Renal cortical epithelial cell (primary cell): Measurements from ENCODE around the gene MED1. TPM values are rescaled to one million over a fixed set of nuclear protein-coding genes. Genes with fewer than 3 reads are reported as not detected.
"Not testable (repeated sequence)": the region's sequence is repeated elsewhere in the genome, so short reads cannot be mapped to it uniquely, and the experiment has no call there.

Experiments
- DNase-seq: peaks from one replicate; pipeline ENCODE4 v3.0.0-alpha.2; 2011; ENCODE audit warnings: low read depth
- total RNA-seq: library from RNA; depleted of rRNA; stranded (reverse); fragments of >200 nt; gene quantifications from 2 replicates; pipeline ENCODE4 v1.2.3, GENCODE V29; 2014

Gene MED1
- 18.1 and 28.2 TPM in 2 replicates for total RNA-seq

DNA sequence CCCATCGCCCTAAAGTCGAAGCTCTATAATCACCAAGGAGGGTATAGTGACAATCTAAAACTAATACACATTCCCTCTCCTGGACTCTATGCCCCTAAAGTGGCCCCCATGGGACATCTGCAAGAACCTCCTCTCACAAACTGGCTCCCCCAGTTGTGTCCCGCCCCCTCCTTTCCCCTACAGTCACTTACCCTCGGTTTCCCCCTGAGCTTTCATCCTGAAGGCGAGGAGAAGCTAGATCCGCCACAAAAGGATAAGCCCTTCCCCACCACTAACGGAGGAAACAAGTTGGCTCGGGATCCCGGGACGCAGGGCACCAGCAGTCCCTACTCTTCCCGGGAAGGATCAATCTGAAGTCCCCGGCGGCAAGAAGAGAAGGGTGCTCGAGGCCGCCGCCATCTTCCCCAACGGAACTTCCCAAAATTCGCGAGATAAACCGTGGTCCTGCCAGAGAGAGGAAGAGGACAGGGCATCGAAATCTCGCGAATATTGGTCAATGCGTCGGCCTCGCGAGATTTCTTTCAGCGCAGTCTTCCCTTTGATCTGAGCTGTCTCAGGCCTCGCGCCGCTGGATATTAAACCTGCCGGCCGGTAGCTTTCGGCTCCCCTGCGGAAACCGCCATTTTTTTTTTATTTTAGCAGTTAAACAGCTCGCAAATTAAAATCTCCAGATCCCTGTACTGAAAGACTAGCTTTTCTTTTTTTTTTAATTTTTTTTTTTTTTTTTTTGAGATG, at the start of gene MED1:
Gene MED1, minus strand, starts transcription at position 417 of the 735 bp plus-strand sequence. Its CDS starts 201 bp downstream, at position 216.
- peak; percentile 97 for DNase-seq

DNA sequence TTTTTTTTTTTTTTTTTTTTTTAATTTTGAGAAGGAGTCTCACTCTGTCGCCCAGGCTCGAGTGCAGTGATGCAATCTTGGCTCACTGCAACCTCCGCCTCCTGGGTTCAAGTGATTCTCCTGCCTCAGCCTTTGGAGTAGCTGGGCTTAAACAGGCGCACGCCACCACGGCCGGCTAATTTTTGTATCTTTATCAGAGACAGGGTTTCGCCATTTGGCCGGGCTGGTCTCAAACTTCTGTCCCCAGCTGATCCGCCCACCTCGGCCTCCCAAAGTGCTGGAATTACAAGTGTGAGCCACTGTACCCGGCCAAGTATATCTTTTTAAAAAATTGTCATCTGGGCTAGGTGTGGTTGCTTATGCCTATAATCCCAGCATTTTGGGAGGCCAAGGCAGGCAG, 45.9 kb upstream of the MED1 start:
- DNase-seq: not testable (repeated sequence)

- peak; percentile 18 for DNase-seq
Measured at GRCh38 chr17:39487946-39488345, 36.9 kb upstream of the MED1 start.

DNA sequence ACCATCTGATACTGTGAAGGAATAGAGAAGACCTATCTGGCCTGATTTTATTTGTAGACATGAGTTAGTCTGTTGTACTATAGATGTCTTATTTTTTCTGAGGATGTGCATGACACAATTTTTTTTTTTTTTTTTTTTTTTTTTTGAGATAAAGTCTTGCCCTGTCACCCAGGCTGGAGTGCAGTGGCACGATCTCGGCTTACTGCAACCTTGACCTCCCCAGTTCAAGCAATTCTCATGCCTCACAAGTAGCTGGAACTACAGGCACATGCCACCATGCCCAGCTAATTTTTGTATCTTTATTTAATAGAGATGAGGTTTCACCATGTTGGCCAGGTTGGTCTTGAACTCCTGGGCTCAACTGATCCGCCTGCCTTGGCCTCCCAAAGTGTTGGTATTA, 36.4 kb upstream of the MED1 start:
- DNase-seq: not testable (repeated sequence)

DNA sequence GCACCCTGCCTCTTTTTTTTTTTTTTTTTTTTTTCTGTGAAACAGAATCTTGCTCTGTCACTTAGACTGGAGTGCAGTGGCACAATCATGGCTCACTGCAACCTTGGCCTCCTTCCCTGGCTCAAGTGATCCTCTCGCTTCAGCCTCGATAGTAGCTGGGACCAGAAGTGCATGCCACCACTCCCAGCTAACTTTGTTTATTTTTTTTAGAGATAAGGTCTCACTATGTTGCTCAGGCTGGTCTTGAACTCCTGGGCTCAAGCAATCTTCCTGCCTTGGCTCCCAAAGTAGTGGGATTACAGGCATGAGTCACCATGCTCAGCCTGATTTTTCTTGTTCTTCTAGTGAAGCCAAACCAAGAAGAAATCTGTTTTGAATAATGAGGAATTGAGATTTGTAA, 35.2 kb upstream of the MED1 start:
- peak; percentile 21 for DNase-seq

DNA sequence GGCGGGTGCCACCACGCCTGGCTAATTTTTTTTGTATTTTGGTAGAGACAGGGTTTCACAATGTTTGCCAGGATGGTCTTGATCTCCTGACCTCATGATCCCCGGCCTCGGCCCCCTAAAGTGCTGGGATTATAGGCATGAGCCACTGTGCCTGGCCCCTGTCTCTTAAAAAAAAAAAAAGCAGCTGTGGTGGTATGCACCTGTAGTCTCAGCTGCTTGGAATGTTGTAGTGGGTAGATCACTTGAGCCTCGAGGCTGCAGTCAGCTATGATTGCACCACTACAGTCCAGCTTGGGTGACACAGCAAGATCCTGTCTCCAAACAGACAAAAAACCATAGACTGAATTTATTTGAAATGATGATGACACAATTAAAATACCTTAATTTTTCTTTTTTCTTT, 34.5 kb upstream of the MED1 start:
- peak; percentile 95 for DNase-seq

GRCh38 chr17:39484178-39484577, 33.1 kb upstream of the MED1 start:
- no peak for DNase-seq

DNA sequence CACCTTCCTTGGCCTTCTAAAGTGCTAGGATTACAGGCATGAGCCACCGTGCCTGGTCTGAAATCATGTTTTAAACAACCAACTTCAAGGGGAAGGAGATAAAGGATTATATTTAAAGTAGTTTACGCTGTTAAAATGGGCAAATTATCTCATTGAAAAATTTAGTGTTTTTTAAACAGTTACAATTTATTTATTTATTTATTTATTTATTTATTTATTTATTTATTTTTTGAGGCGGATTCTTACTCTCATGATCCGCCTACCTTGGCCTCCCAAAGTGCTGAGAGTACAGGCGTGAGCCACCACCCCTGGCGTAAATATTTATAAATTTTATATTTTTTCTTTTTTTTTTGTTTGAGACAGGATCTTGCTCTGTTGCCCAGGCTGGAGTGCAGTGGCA, 32.4 kb upstream of the MED1 start:
- no peak for DNase-seq

DNA sequence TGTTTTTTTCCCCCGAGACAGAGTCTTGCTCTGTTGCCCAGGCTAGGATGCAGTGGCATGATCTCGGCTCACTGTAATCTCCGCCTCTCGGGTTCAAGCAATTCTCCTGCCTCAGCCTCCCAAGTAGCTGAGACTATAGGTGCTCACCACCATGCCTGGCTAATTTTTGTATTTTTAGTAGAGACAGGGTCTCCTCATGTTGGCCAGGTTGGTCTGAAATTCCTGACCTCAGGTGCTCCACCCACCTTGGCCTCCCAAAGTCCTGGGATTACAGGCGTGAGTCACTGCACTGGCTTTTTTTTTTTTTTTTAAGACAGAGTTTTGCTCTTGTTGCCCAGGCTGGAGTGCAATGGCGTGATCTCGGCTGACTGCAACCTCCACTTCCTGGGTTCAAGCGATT, 28.6 kb upstream of the MED1 start:
- not testable (repeated sequence) for DNase-seq

DNA sequence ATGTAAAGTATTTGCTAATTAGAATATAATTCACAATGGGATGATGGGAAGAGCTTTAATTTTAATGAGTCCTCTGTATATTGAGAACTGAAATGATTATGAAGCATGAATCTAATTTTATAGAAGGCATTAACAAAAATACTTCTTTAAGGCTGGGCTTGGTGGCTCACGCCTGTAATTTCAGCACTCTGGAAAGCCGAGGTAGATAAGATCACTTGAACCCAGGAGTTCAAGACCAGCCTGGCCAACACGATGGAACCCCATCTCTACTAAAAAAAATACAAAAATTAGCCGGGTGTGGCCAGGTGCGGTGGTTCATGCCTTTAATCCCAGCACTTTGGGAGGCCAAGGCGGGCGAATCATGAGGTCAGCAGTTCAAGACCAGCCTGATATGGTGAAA, 22.2 kb upstream of the MED1 start:
- no peak for DNase-seq

DNA sequence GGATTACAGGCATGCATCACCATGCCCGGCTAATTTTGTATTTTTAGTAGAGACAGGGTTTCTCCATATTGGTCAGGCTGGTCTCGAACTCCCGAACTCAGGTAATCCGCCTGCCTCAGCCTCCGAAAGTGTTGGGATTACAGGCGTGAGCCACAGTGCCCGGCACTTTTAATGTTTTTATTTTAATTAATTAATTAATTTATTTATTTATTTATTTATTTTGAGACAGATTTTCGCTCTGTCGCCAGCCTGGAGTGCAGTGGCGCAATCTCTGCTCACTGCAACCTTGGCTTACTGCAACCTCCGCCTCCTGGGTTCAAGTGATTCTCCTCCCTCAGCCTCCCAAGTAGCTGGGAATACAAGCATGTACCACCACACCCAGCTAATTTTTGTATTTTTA, 17.5 kb upstream of the MED1 start:
- DNase-seq: not testable (repeated sequence)

DNA sequence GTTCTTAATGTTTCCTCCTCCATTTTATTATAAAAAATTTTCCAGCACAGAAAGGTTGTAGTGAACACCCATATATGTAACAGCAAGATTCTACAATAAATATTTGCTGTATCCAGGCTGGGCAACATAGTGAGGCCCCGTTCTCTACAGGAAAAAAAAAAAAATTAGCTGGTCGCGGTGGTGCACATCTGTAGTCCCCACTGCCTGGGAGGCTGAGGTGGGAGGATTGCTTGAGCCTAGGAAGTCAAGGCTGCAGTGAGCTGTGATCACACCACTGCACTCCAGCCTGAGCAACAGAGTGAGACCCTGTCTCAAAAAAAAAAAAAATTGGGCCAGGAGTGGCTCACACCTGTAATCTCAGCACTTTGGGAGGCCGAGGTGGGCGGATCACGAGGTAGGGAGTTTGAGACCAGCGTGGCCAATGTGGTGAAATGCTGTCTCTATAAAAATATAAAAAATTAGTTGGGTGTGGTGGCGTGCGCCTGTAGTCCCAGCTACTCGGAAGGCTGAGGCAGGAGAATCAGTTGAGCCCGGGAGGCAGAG, 13.6 kb upstream of the MED1 start:
- not testable (repeated sequence) for DNase-seq

GRCh38 chr17:39462631-39463375, 11.7 kb upstream of the MED1 start:
- no peak for DNase-seq

DNA sequence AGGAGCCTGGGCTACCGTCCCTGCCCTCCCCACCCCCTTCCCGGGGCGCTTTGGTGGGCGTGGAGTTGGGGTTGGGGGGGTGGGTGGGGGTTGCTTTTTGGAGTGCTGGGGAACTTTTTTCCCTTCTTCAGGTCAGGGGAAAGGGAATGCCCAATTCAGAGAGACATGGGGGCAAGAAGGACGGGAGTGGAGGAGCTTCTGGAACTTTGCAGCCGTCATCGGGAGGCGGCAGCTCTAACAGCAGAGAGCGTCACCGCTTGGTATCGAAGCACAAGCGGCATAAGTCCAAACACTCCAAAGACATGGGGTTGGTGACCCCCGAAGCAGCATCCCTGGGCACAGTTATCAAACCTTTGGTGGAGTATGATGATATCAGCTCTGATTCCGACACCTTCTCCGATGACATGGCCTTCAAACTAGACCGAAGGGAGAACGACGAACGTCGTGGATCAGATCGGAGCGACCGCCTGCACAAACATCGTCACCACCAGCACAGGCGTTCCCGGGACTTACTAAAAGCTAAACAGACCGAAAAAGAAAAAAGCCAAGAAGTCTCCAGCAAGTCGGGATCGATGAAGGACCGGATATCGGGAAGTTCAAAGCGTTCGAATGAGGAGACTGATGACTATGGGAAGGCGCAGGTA, 11.0 kb upstream of the MED1 start:
- DNase-seq: peak; percentile 29

DNA sequence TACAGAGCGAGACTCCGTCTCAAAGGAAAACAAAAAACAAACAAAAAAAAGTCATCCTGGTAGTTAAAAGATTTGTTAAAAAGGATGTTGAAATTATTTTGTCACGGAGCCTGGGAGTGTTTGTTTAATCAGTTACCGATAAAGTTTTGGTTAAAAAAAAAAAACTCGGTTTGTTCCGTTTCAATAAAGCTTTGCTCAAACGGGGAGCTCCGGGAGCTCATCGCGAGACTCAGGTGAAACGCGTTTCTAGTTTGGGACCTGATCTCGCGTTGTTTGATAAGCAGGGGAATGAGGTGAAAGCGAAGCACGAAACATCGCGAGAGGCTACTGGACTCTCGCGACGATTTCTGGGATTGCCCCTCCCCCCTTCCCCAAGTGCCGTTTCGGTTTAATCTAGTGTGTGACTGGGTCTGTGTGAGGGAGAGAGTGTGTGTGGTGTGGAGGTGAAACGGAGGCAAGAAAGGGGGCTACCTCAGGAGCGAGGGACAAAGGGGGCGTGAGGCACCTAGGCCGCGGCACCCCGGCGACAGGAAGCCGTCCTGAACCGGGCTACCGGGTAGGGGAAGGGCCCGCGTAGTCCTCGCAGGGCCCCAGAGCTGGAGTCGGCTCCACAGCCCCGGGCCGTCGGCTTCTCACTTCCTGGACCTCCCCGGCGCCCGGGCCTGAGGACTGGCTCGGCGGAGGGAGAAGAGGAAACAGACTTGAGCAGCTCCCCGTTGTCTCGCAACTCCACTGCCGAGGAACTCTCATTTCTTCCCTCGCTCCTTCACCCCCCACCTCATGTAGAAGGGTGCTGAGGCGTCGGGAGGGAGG, 10.3 kb upstream of the MED1 start, which contains the start of gene CDK12:
Gene CDK12, plus strand, starts transcription at position 374 of the 813 bp plus-strand sequence. CDS start 586 bp downstream, outside the sequence.
- DNase-seq: peak; percentile 98

DNA sequence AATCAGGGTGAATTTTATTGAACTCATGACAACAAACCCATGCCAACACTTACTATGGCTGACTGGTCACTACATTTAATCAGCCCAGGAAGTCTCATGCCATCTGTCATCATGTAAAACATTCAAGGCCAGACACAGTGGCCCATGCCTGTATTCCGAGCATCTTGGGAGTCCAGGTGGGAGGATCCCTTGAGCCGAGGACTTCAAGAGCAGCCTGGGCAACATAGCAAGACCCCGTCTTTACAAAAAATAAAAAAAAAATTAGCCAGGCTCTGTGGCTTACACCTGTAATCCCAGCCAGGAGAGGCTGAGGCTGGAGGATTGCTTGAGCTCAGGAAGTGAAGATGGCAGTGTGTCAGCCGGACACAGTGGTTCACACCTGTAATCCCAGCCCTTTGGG, 4.9 kb upstream of the MED1 start:
- DNase-seq: no peak

DNA sequence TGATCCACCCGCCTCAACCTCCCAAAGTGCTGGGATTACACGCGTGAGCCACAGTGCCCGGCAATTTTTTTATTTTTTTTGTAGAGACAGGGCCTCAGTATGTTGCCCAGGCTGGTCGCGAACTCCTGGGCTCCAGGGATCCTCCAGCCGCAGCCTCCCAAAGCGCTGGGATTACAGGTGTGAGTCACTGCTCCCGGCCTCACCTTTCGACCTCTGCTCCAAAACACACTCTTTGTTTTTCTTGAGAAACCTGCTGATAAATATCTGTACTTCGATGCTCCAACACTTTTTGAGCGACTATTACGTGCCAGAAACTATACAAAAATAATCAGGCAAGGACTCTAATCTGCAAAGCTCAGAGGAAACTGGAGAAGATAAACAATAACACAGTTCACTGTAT, 1.0 kb downstream of the MED1 start:
- no peak for DNase-seq

GRCh38 chr17:39447561-39447960, 3.5 kb downstream of the MED1 start:
- DNase-seq: no peak

DNA sequence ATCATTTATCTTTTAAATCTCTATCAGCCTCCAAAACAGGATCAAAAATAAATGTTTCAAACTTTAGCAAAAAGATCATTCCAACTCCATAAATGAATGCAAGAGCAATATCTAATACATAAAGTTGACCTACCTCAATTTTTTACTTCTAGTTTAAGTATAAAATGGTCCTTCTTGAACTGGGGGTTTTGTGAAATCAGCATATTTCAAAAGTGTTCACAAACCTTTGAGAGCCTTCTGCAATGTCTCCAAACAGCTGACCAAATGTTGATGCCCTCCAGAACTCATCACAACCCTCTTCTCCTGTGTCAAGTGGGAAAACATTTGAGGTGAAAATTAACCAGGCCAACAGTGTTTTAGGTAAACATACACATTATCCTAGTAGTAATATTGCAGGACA, 7.7 kb downstream of the MED1 start:
- DNase-seq: no peak

DNA sequence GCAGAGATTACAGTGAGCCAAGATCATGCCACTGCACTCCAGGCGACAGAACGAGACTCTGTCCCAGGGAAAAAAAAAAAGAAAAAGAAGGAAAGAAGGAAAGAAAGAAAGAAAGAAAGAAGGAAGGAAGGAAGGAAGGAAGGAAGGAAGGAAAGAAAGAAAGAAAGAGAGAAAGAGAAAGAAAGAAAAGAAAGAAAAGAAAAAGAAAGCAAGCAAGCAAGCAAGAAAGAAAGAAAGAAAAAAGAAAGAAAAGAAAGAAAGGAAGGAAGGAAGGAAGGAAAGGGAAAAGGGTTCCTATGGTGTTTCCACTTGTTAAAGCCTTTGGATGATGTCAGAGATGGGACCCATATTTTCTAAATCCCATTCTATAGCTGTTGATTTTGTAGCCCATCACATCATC, 11.2 kb downstream of the MED1 start:
- DNase-seq: not testable (repeated sequence)

DNA sequence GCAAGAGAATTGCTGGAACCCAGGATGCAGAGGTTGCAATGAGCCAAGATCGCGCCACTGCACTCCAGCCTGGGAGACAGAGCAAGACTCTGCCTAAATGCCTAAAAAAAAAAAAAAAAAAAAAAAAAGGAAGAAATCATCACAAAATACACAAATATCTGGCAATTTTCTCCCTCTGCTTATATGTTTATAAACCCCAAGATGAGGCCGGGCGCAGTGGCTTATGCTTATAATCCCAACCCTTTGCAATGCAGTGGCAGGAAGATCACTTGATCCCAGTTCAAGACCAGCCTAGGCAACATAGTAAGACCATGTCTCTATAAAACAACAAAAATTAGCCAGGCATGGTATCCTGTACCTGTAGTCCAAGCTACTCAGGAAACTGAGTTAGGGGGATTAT, 21.5 kb downstream of the MED1 start:
- no peak for DNase-seq

- DNase-seq: no peak
Measured at GRCh38 chr17:39416141-39416540, 34.9 kb downstream of the MED1 start.
